Measurements from ENCODE around the gene SLC30A5.

Gene SLC30A5

GRCh38 chr5:69158039-69158438 lies 64.2 kb downstream of the SLC30A5 start:
- POLR2A ChIA-PET: no interaction called here
- CTCF ChIA-PET: no interaction called here
- Histone ChIP-seq H3K4me1 (ENCODE audit: control extremely low read depth in 1 of 4, control insufficient read depth in 4 of 4, insufficient read depth in 4 of 4, low read length in 3 of 4) (no peaks in the 10 kb centered on the region), H3K27ac (ENCODE audit: insufficient read depth in 1 of 2, low read depth in 1 of 2, low read length in 2 of 2, poor library complexity in 1 of 2, severe bottlenecking in 2 of 2) (no peak overlapping the region), H3K9me3 (ENCODE audit: control extremely low read depth in 1 of 5, control insufficient read depth in 4 of 5, insufficient read depth in 2 of 5, low read depth in 1 of 5, low read length in 4 of 5) (no peaks in the 10 kb centered on the region), H3K4me3 (ENCODE audit: control insufficient read depth in 1 of 7, extremely low read depth in 1 of 7, insufficient read depth in 4 of 7, low read depth in 2 of 7, low read length in 6 of 7) (no peak overlapping the region), H3K27me3 (replicated peaks in 2 of 5; ENCODE audit: control insufficient read depth in 4 of 5, insufficient read depth in 5 of 5, low read length in 4 of 5) (no peaks in the 10 kb centered on the region), H3K36me3 (ENCODE audit: control insufficient read depth in 4 of 4, insufficient read depth in 4 of 4, low read length in 3 of 4) (no peaks in the 10 kb centered on the region)
- WGBS (ENCODE audit: insufficient coverage): 100% methylated on average over 3 of the region's 3 CpGs
- DNase-seq: no peak

- H3K9me3 ChIP-seq (ENCODE audit: control extremely low read depth in 1 of 5, control insufficient read depth in 4 of 5, insufficient read depth in 2 of 5, low read depth in 1 of 5, low read length in 4 of 5): no peaks in the 10 kb centered on the region
- H3K27me3 ChIP-seq (replicated peaks in 2 of 5; ENCODE audit: control insufficient read depth in 4 of 5, insufficient read depth in 5 of 5, low read length in 4 of 5): no peaks in the 10 kb centered on the region
- no peaks in the 10 kb centered on the region for H3K4me1 ChIP-seq (ENCODE audit: control extremely low read depth in 1 of 4, control insufficient read depth in 4 of 4, insufficient read depth in 4 of 4, low read length in 3 of 4)
- no peak overlapping the region for H3K4me3 ChIP-seq (ENCODE audit: control insufficient read depth in 1 of 7, extremely low read depth in 1 of 7, insufficient read depth in 4 of 7, low read depth in 2 of 7, low read length in 6 of 7)
- DNase-seq: no peak
- WGBS (ENCODE audit: insufficient coverage): 97% methylated on average over 10 of the region's 16 CpGs
- ChIA-PET CTCF (no interaction called here), POLR2A (no interaction called here)
- H3K27ac ChIP-seq (ENCODE audit: insufficient read depth in 1 of 2, low read depth in 1 of 2, low read length in 2 of 2, poor library complexity in 1 of 2, severe bottlenecking in 2 of 2): no peak overlapping the region
- H3K36me3 ChIP-seq (ENCODE audit: control insufficient read depth in 4 of 4, insufficient read depth in 4 of 4, low read length in 3 of 4): no peaks in the 10 kb centered on the region
Observed at GRCh38 chr5:69160651-69161050, 66.8 kb downstream of the SLC30A5 start.

- CTCF ChIA-PET: interaction anchor here (0.9 to 1.3 kb wide), 4 partner anchors 13 to 124 kb away, joined by 3 to 5 read pairs (median 4); no protein-coding TSS in a partner anchor
- Histone ChIP-seq H3K4me1 (ENCODE audit: control extremely low read depth in 1 of 4, control insufficient read depth in 4 of 4, insufficient read depth in 4 of 4, low read length in 3 of 4) (peaks cover 9 to 20% (median 13%) of the 10 kb centered on the region in 4 experiments), H3K27ac (ENCODE audit: insufficient read depth in 1 of 2, low read depth in 1 of 2, low read length in 2 of 2, poor library complexity in 1 of 2, severe bottlenecking in 2 of 2) (peak within 1 kb of the TSS; percentile 66 to 88), H3K36me3 (ENCODE audit: control insufficient read depth in 4 of 4, insufficient read depth in 4 of 4, low read length in 3 of 4) (peaks cover 2 to 17% (median 11%) of the 10 kb centered on the region in 4 experiments), H3K9me3 (ENCODE audit: control extremely low read depth in 1 of 5, control insufficient read depth in 4 of 5, insufficient read depth in 2 of 5, low read depth in 1 of 5, low read length in 4 of 5) (no peaks in the 10 kb centered on the region), H3K27me3 (replicated peaks in 2 of 5; ENCODE audit: control insufficient read depth in 4 of 5, insufficient read depth in 5 of 5, low read length in 4 of 5) (no peaks in the 10 kb centered on the region), H3K4me3 (ENCODE audit: control insufficient read depth in 1 of 7, extremely low read depth in 1 of 7, insufficient read depth in 4 of 7, low read depth in 2 of 7, low read length in 6 of 7) (peak within 1 kb of the TSS; percentile 71 to 97 (median 86))
- POLR2A ChIA-PET: no interaction called here
- 3% methylated on average over 40 of the region's 50 CpGs for WGBS (ENCODE audit: insufficient coverage)
- peak; percentile 96 to 98 (median 98) for DNase-seq
Observed at GRCh38 chr5:69166686-69167492, 73.1 kb downstream of the SLC30A5 start, which contains the start of gene CCNB1. Gene CCNB1 (plus strand): TSS chr5:69167150. CDS start chr5:69167263, 113 bp downstream.

- 1% methylated on average over 10 of the region's 11 CpGs for WGBS (ENCODE audit: insufficient coverage)
- Histone ChIP-seq H3K4me1 (ENCODE audit: control extremely low read depth in 1 of 4, control insufficient read depth in 4 of 4, insufficient read depth in 4 of 4, low read length in 3 of 4) (peaks cover 9 to 20% (median 13%) of the 10 kb centered on the region in 4 experiments), H3K27me3 (replicated peaks in 2 of 5; ENCODE audit: control insufficient read depth in 4 of 5, insufficient read depth in 5 of 5, low read length in 4 of 5) (no peaks in the 10 kb centered on the region), H3K36me3 (ENCODE audit: control insufficient read depth in 4 of 4, insufficient read depth in 4 of 4, low read length in 3 of 4) (peaks cover 3 to 22% (median 11%) of the 10 kb centered on the region in 4 experiments), H3K27ac (ENCODE audit: insufficient read depth in 1 of 2, low read depth in 1 of 2, low read length in 2 of 2, poor library complexity in 1 of 2, severe bottlenecking in 2 of 2) (peak overlapping the region; percentile 66 to 88), H3K4me3 (ENCODE audit: control insufficient read depth in 1 of 7, extremely low read depth in 1 of 7, insufficient read depth in 4 of 7, low read depth in 2 of 7, low read length in 6 of 7) (peak overlapping the region; percentile 71 to 97 (median 86)), H3K9me3 (ENCODE audit: control extremely low read depth in 1 of 5, control insufficient read depth in 4 of 5, insufficient read depth in 2 of 5, low read depth in 1 of 5, low read length in 4 of 5) (no peaks in the 10 kb centered on the region)
- ChIA-PET CTCF (interaction anchor here (0.9 to 2.5 kb wide), 3 partner anchors 13 to 23 kb away, joined by 3 to 9 read pairs (median 3); partner anchors contain the start of gene CENPH), POLR2A (no interaction called here)
- peak in 2 of 3 donors; percentile 14 to 19 for DNase-seq
Observed at GRCh38 chr5:69167493-69167855, 73.7 kb downstream of the SLC30A5 start.

GRCh38 chr5:69167929-69168328 lies 74.1 kb downstream of the SLC30A5 start:
- ChIA-PET POLR2A (no interaction called here), CTCF (interaction anchor here (2.5 kb wide), 1 partner anchor 22 kb away, joined by 9 read pairs; the partner anchor contains the start of gene CENPH)
- H3K36me3 ChIP-seq (ENCODE audit: control insufficient read depth in 4 of 4, insufficient read depth in 4 of 4, low read length in 3 of 4): peaks cover 3 to 23% (median 13%) of the 10 kb centered on the region in 4 experiments
- no peak for DNase-seq
- H3K27ac ChIP-seq (ENCODE audit: insufficient read depth in 1 of 2, low read depth in 1 of 2, low read length in 2 of 2, poor library complexity in 1 of 2, severe bottlenecking in 2 of 2): peak overlapping the region; percentile 66 to 88
- peak overlapping the region in 6 of 7 experiments; percentile 81 to 97 (median 88) for H3K4me3 ChIP-seq (ENCODE audit: control insufficient read depth in 1 of 7, extremely low read depth in 1 of 7, insufficient read depth in 4 of 7, low read depth in 2 of 7, low read length in 6 of 7)
- H3K27me3 ChIP-seq (replicated peaks in 2 of 5; ENCODE audit: control insufficient read depth in 4 of 5, insufficient read depth in 5 of 5, low read length in 4 of 5): no peaks in the 10 kb centered on the region
- no peaks in the 10 kb centered on the region for H3K9me3 ChIP-seq (ENCODE audit: control extremely low read depth in 1 of 5, control insufficient read depth in 4 of 5, insufficient read depth in 2 of 5, low read depth in 1 of 5, low read length in 4 of 5)
- 61% methylated on average over 8 of the region's 8 CpGs for WGBS (ENCODE audit: insufficient coverage)
- peaks cover 9 to 20% (median 13%) of the 10 kb centered on the region in 4 experiments for H3K4me1 ChIP-seq (ENCODE audit: control extremely low read depth in 1 of 4, control insufficient read depth in 4 of 4, insufficient read depth in 4 of 4, low read length in 3 of 4)

GRCh38 chr5:69170495-69170894 lies 76.7 kb downstream of the SLC30A5 start:
- ChIA-PET CTCF (no interaction called here), POLR2A (no interaction called here)
- Histone ChIP-seq H3K27ac (ENCODE audit: insufficient read depth in 1 of 2, low read depth in 1 of 2, low read length in 2 of 2, poor library complexity in 1 of 2, severe bottlenecking in 2 of 2) (no peak overlapping the region), H3K9me3 (ENCODE audit: control extremely low read depth in 1 of 5, control insufficient read depth in 4 of 5, insufficient read depth in 2 of 5, low read depth in 1 of 5, low read length in 4 of 5) (no peaks in the 10 kb centered on the region), H3K36me3 (ENCODE audit: control insufficient read depth in 4 of 4, insufficient read depth in 4 of 4, low read length in 3 of 4) (peaks cover 11 to 45% (median 28%) of the 10 kb centered on the region in 4 experiments), H3K4me3 (ENCODE audit: control insufficient read depth in 1 of 7, extremely low read depth in 1 of 7, insufficient read depth in 4 of 7, low read depth in 2 of 7, low read length in 6 of 7) (no peak overlapping the region), H3K27me3 (replicated peaks in 2 of 5; ENCODE audit: control insufficient read depth in 4 of 5, insufficient read depth in 5 of 5, low read length in 4 of 5) (no peaks in the 10 kb centered on the region), H3K4me1 (ENCODE audit: control extremely low read depth in 1 of 4, control insufficient read depth in 4 of 4, insufficient read depth in 4 of 4, low read length in 3 of 4) (peaks cover 9 to 20% (median 13%) of the 10 kb centered on the region in 4 experiments)
- no peak for DNase-seq
- 100% methylated on average over 1 of the region's 1 CpG for WGBS (ENCODE audit: insufficient coverage)

- WGBS (ENCODE audit: insufficient coverage): no CpG with 5 or more reads among the region's 3 CpGs
- no peak for DNase-seq
- ChIA-PET CTCF (no interaction called here), POLR2A (no interaction called here)
- no peak overlapping the region for H3K27ac ChIP-seq (ENCODE audit: insufficient read depth in 1 of 2, low read depth in 1 of 2, low read length in 2 of 2, poor library complexity in 1 of 2, severe bottlenecking in 2 of 2)
- H3K4me3 ChIP-seq (ENCODE audit: control insufficient read depth in 1 of 7, extremely low read depth in 1 of 7, insufficient read depth in 4 of 7, low read depth in 2 of 7, low read length in 6 of 7): no peak overlapping the region
- peaks cover 12 to 49% (median 29%) of the 10 kb centered on the region in 4 experiments for H3K36me3 ChIP-seq (ENCODE audit: control insufficient read depth in 4 of 4, insufficient read depth in 4 of 4, low read length in 3 of 4)
- no peaks in the 10 kb centered on the region for H3K9me3 ChIP-seq (ENCODE audit: control extremely low read depth in 1 of 5, control insufficient read depth in 4 of 5, insufficient read depth in 2 of 5, low read depth in 1 of 5, low read length in 4 of 5)
- no peaks in the 10 kb centered on the region for H3K27me3 ChIP-seq (replicated peaks in 2 of 5; ENCODE audit: control insufficient read depth in 4 of 5, insufficient read depth in 5 of 5, low read length in 4 of 5)
- peaks cover 9 to 20% (median 13%) of the 10 kb centered on the region in 4 experiments for H3K4me1 ChIP-seq (ENCODE audit: control extremely low read depth in 1 of 4, control insufficient read depth in 4 of 4, insufficient read depth in 4 of 4, low read length in 3 of 4)
Observed at GRCh38 chr5:69170969-69171368, 77.2 kb downstream of the SLC30A5 start.
